Upper lobe of left lung (tissue), 6 donors: ENCODE data around the gene AFAP1L1. TPM values are rescaled to one million over a fixed set of nuclear protein-coding genes. Genes with fewer than 3 reads are reported as not detected.

Source experiments
- ATAC-seq, 2 donors: fragments of 200-7000 bp; cut with Tn5 transposase; one replicate each; pipeline ENCODE4 v1.9.1; 2022; ENCODE audit warnings: mild to moderate bottlenecking in 2 of 2, moderate library complexity in 2 of 2; ENCODE audit not compliant: low FRiP score in 2 of 2
- DNase-seq, 2 donors: peaks; one replicate each; pipeline ENCODE4 v3.0.0-alpha.2; 2019 to 2020
- H3K27ac ChIP-seq, 4 donors: fragments of 200-600 bp; sonication (generic); one replicate each; pipeline ENCODE4 v1.5.1; 2016 to 2019
- H3K27me3 ChIP-seq, 4 donors: fragments of 200-600 bp; sonication (generic); one replicate each; pipeline ENCODE4 v1.5.1; 2017 to 2019
- H3K36me3 ChIP-seq, 4 donors: fragments of 200-600 bp; sonication (generic); one replicate each; pipeline ENCODE4 v1.5.1; 2016 to 2019
- H3K4me1 ChIP-seq, 4 donors: fragments of 200-600 bp; sonication (generic); one replicate each; pipeline ENCODE4 v1.5.1; 2018 to 2019
- H3K4me3 ChIP-seq, 4 donors: fragments of 200-600 bp; sonication (generic); one replicate each; pipeline ENCODE4 v1.5.1; 2017 to 2019; ENCODE audit warnings: mild to moderate bottlenecking in 2 of 4, moderate library complexity in 1 of 4
- H3K9me3 ChIP-seq, 4 donors: fragments of 200-600 bp; sonication (generic); one replicate each; pipeline ENCODE4 v1.5.1; 2018 to 2019
- CTCF ChIP-seq, 6 experiments: fragments of 450-650 bp in 4 of 6; fragments of 200-600 bp in 2 of 6; sonication (generic) in 2 of 6; IDR thresholded peaks; one replicate each; pipeline ENCODE4 v1.5.1; 2016 to 2019; ENCODE audit warnings: antibody characterized with exemption in 6 of 6
- EP300 ChIP-seq, 4 donors: sonication (generic); formaldehyde crosslinking; IDR thresholded peaks; one replicate each; pipeline ENCODE4 v1.5.1; 2017; ENCODE audit warnings: antibody characterized with exemption in 4 of 4, control low read depth in 2 of 4
- POLR2A ChIP-seq, 4 donors: fragments of 450-650 bp; IDR thresholded peaks; one replicate each; pipeline ENCODE4 v1.5.1; 2016 to 2017; ENCODE audit warnings: antibody characterized with exemption in 4 of 4, mild to moderate bottlenecking in 2 of 4
- POLR2AphosphoS5 ChIP-seq, 2 donors: sonication (generic); formaldehyde crosslinking; IDR thresholded peaks; one replicate each; pipeline ENCODE4 v1.5.1; 2017; ENCODE audit warnings: antibody characterized with exemption in 2 of 2
- WGBS, 2 donors: methylation state at CpG; one replicate each; pipeline ENCODE4 v1.1.5; 2017 to 2018; 5-methylcytosine and 5-hydroxymethylcytosine counted together
- total RNA-seq, 6 donors: library from RNA; depleted of rRNA in 4 of 6; stranded (reverse); fragments of >200 nt in 4 of 6; gene quantifications; one replicate each; pipeline versions ENCODE4 v1.1.0 to v1.2.1, GENCODE V29; 2016 to 2021
- donor health status: DM: no; HTN: no; CAD: no; lungs with moderate emphysema.
- donor health status: DM: no; HTN: yes; CAD: no; lungs with severe emphysema.

The AFAP1L1 gene
- total RNA-seq, 6 donors from 2014 or later: 15.1 to 40.8 (median 26.5) TPM

GRCh38 chr5:149378241-149378820 is 106.7 kb downstream of the AFAP1L1 start:
- Histone ChIP-seq H3K9me3 (no peaks in the 10 kb centered on the region), H3K27ac (no peak overlapping the region), H3K4me3 (no peak overlapping the region), H3K36me3 (no peaks in the 10 kb centered on the region), H3K27me3 (no peaks in the 10 kb centered on the region), H3K4me1 (peaks cover 6 to 22% (median 14%) of the 10 kb centered on the region in 4 donors)
- TF ChIP-seq CTCF (IDR thresholded peaks at IDR 0.05) (no peak), EP300 (IDR thresholded peaks at IDR 0.05) (no peak), POLR2A (IDR thresholded peaks at IDR 0.05) (no peak), POLR2AphosphoS5 (IDR thresholded peaks at IDR 0.05) (no peak)
- no peak for ATAC-seq
- no peak for DNase-seq
- 68 to 78% methylated on average over 3 to 5 of the region's 5 CpGs for WGBS, 2 donors

- DNase-seq (peak in 1 of 2 donors; percentile 78), ATAC-seq (no peak)
- TF ChIP-seq POLR2AphosphoS5 (IDR thresholded peaks at IDR 0.05): no peak
- TF ChIP-seq EP300 (IDR thresholded peaks at IDR 0.05): no peak
- TF ChIP-seq POLR2A (IDR thresholded peaks at IDR 0.05): no peak
- no peak for TF ChIP-seq CTCF (IDR thresholded peaks at IDR 0.05)
- Histone ChIP-seq H3K9me3 (no peaks in the 10 kb centered on the region), H3K36me3 (no peaks in the 10 kb centered on the region), H3K27me3 (no peaks in the 10 kb centered on the region), H3K4me3 (no peak within 1 kb of the TSS), H3K27ac (no peak within 1 kb of the TSS), H3K4me1 (peaks cover 9 to 29% (median 23%) of the 10 kb centered on the region in 4 donors)
- WGBS, 2 donors: 88 to 91% methylated on average over 11 to 22 of the region's 22 CpGs
Observed at GRCh38 chr5:149379177-149379761, 107.6 kb downstream of the AFAP1L1 start, which contains the start of gene IL17B. IL17B (minus strand) TSS chr5:149379292; CDS start chr5:149379225, 67 bp downstream.

- TF ChIP-seq POLR2A (IDR thresholded peaks at IDR 0.05) (no peak), EP300 (IDR thresholded peaks at IDR 0.05) (no peak), CTCF (IDR thresholded peaks at IDR 0.05) (no peak), POLR2AphosphoS5 (IDR thresholded peaks at IDR 0.05) (no peak)
- Histone ChIP-seq H3K27ac (no peak overlapping the region), H3K27me3 (no peaks in the 10 kb centered on the region), H3K36me3 (no peaks in the 10 kb centered on the region), H3K4me1 (peaks cover 9 to 34% (median 27%) of the 10 kb centered on the region in 4 donors), H3K9me3 (no peaks in the 10 kb centered on the region), H3K4me3 (no peak overlapping the region)
- no peak for DNase-seq
- 76 to 90% methylated on average over 5 of the region's 5 CpGs for WGBS, 2 donors
- ATAC-seq: no peak
Observed at GRCh38 chr5:149379818-149380374, 108.2 kb downstream of the AFAP1L1 start.

GRCh38 chr5:149380466-149381121 is 108.9 kb downstream of the AFAP1L1 start:
- ATAC-seq: no peak
- WGBS, 2 donors: 75 to 77% methylated on average over 15 to 16 of the region's 16 CpGs
- Histone ChIP-seq H3K36me3 (no peaks in the 10 kb centered on the region), H3K9me3 (no peaks in the 10 kb centered on the region), H3K27me3 (no peaks in the 10 kb centered on the region), H3K4me3 (no peak overlapping the region), H3K27ac (peak overlapping the region in 2 of 4 donors; percentile 21 to 74), H3K4me1 (peaks cover 12 to 38% (median 27%) of the 10 kb centered on the region in 4 donors)
- DNase-seq: no peak
- TF ChIP-seq POLR2A (IDR thresholded peaks at IDR 0.05): no peak
- no peak for TF ChIP-seq CTCF (IDR thresholded peaks at IDR 0.05)
- TF ChIP-seq POLR2AphosphoS5 (IDR thresholded peaks at IDR 0.05): no peak
- no peak for TF ChIP-seq EP300 (IDR thresholded peaks at IDR 0.05)
